ENCODE results near the gene OR2AG2. TPM values are rescaled to one million over a fixed set of nuclear protein-coding genes. Genes with fewer than 3 reads are reported as not detected.
A peak's percentile ranks its signal among the peaks of the same experiment; 100 is the strongest.

The OR2AG2 gene
- total and polyA plus RNA-seq, 9 of the 15 experiments (the other 6 are each of a cell fraction or from before 2014, with no cell fraction given): 0.15 to 0.91 (median 0.55) TPM

DNA sequence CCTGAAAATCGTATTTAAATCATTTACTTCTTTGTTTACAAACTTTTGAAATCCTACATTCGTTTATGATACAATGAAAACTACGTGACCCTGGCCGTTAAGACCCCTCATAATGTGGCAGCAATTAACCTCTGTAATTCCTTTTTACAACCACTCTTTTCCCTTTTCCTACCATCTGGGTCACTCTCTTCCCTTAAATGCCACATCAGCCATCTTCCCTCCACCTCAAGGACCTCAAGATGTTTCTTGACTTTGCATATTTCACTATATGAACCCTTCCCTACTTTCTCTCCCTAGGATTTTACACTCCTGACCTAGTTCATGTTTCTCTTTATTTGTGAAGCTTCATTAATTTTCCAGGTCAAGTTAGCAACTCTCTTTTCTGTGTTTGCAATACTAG is 26.8 kb downstream of the OR2AG2 start:
- FAIRE-seq (no peak), DNase-seq (ENCODE audit: extremely low read depth in 1 of 4, low spot score in 3 of 4) (no peak), ATAC-seq (no peak)
- Histone ChIP-seq H3K36me3 (ENCODE audit: control insufficient read depth, insufficient read depth, low read length) (no peaks in the 10 kb centered on the region), H3K4me1 (replicated peaks in 1 of 2; ENCODE audit: control insufficient read depth in 2 of 2, insufficient read depth in 2 of 2, low read length in 2 of 2) (peaks cover 0 to 50% of the 10 kb centered on the region in 2 experiments), H3K9me3 (replicated peaks; ENCODE audit: control insufficient read depth, insufficient read depth, low read depth, low read length) (0 out of 2 replicates have a peak, but pooled peaks cover 3% of the 10 kb centered on the region), H3K9me1 (ENCODE audit: control insufficient read depth, insufficient read depth, low read length) (no peaks in the 10 kb centered on the region), H2AFZ (ENCODE audit: low read depth, low read length) (peak overlapping the region; percentile 82), H3K79me2 (ENCODE audit: control insufficient read depth, insufficient read depth, low read length) (no peaks in the 10 kb centered on the region), H3K4me3 (no peak overlapping the region), H3K4me2 (ENCODE audit: insufficient read depth, low read length) (peak overlapping the region; percentile 39; the same call in 1 of the 2 replicates), H3K9ac (ENCODE audit: insufficient read depth in 1 of 2, low read depth in 2 of 2, low read length in 2 of 2) (peak overlapping the region in 1 of 2 experiments; percentile 48; a peak in 2 of 4 replicates), H4K20me1 (replicated peaks; ENCODE audit: control insufficient read depth, insufficient read depth, low read length) (no peaks in the 10 kb centered on the region), H3K27ac (ENCODE audit: extremely low read depth, low read depth, low read length) (peak overlapping the region; percentile 72), H3K27me3 (ENCODE audit: control insufficient read depth in 2 of 2, insufficient read depth in 2 of 2, low read length in 2 of 2) (no peaks in the 10 kb centered on the region)
- CTCF ChIA-PET (ENCODE audit: low intra/inter-chr PET ratio): no interaction called here
- POLR2A ChIA-PET: interaction anchor here (0.9 to 2.1 kb wide), 5 partner anchors 11 to 264 kb away, joined by 3 to 7 read pairs (median 6); partner anchors contain the start of genes ARFIP2 and TIMM10B
- intact Hi-C loops (cut with micrococcal nuclease): no loop called here
- WGBS (ENCODE audit: insufficient coverage, low coverage, missing lambda C conversion rate): 52% methylated on average over 4 of the region's 4 CpGs
- in situ Hi-C loops (cut with MboI): no loop called here
- no TSS peak for BruUV-seq (replicated peaks)
- TF ChIP-seq, protein P1, sequence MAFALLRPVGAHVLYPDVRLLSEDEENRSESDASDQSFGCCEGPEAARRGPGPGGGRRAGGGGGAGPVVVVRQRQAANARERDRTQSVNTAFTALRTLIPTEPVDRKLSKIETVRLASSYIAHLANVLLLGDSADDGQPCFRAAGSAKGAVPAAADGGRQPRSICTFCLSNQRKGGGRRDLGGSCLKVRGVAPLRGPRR (CRISPR knock-in tag; IDR thresholded peaks at IDR 0.05): no peak
- TF ChIP-seq NFRKB (IDR thresholded peaks at IDR 0.05; ENCODE audit: low read depth): 0 out of 2 replicates have a peak, but pooled peaks have one; percentile 76
- TF ChIP-seq ZNF717 (CRISPR knock-in tag; IDR thresholded peaks at IDR 0.05): no peak
- peak; percentile 33; the same call in 1 of the 2 replicates for TF ChIP-seq EHMT2 (IDR thresholded peaks at IDR 0.05)
- no peak for TF ChIP-seq ZNF395 (CRISPR knock-in tag; IDR thresholded peaks at IDR 0.05)
- 0 out of 2 replicates have a peak, but pooled peaks have one; percentile 47 for TF ChIP-seq IRF9 (tag; IDR thresholded peaks at IDR 0.05)
- TF ChIP-seq ZNF436 (CRISPR knock-in tag; IDR thresholded peaks at IDR 0.05): no peak
- TF ChIP-seq, protein P2, sequence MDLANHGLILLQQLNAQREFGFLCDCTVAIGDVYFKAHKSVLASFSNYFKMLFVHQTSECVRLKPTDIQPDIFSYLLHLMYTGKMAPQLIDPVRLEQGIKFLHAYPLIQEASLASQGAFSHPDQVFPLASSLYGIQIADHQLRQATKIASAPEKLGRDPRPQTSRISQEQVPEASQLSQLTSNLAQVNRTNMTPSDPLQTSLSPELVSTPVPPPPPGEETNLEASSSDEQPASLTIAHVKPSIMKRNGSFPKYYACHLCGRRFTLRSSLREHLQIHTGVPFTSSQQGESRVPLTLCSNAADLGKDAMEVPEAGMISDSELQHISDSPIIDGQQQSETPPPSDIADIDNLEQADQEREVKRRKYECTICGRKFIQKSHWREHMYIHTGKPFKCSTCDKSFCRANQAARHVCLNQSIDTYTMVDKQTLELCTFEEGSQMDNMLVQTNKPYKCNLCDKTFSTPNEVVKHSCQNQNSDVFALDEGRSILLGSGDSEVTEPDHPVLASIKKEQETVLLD (IDR thresholded peaks at IDR 0.05): no peak

Measured in K562 (cell line).